Epithelial cell of esophagus (primary cell): Measurements from ENCODE around the gene TAPBPL.
A peak's percentile ranks its signal among the peaks of the same experiment; 100 is the strongest.
"Not testable (repeated sequence)": the region's sequence is repeated elsewhere in the genome, so short reads cannot be mapped to it uniquely, and the experiment has no call there.

Experiments used
- DNase-seq: peaks from one replicate; pipeline ENCODE4 v3.0.0; 2010; ENCODE audit warnings: low read depth
- H3K4me3 ChIP-seq: 2 replicates; pipeline ENCODE4 v1.5.1; 2011; ENCODE audit warnings: mild to moderate bottlenecking, low read length, control low read depth
- TF ChIP-seq, protein P1 (sequence below): IDR thresholded peaks from 2 replicates; pipeline ENCODE4 v1.5.1; 2011; ENCODE audit warnings: low read depth, mild to moderate bottlenecking, low read length, control low read depth, inconsistent platforms; ENCODE audit not compliant: insufficient read depth; ENCODE audit errors: missing control alignments

The TAPBPL gene

DNA sequence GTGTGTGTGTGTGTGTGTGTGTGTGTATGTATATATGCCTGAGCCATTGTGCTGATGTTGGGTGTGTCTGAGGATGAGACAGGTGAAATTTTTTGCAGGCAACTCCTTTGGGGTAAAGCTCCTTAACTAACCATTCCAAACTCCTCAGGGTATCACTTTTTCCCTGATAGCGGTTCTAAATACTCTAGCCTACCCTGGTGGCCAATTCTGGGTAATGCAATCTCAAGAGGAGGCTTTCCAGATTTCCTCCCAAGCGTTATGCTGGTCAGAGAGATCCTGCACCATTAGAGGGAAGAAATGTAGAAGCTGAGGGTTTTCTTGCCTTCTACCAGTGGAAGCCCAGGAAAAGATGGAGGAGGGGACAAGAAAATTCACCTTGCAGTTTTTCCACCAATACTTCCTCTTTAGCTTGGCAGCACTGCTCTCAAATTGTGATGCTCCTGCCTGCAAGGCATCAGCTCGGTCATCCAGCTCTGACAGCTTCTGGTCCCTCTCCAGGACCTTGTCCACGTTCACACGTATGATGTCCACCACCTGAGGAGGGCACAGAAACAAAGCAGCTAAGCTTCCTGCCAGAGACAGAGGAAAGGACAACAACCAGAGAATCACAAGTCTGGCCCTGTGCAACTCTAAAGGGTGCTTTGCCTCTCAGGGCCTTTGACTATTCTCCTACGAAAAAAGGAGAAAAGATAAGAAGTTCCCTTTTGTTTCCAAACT is 13.8 kb downstream of the TAPBPL start:
- DNase-seq = peak; percentile 75
- TF ChIP-seq, protein P1, sequence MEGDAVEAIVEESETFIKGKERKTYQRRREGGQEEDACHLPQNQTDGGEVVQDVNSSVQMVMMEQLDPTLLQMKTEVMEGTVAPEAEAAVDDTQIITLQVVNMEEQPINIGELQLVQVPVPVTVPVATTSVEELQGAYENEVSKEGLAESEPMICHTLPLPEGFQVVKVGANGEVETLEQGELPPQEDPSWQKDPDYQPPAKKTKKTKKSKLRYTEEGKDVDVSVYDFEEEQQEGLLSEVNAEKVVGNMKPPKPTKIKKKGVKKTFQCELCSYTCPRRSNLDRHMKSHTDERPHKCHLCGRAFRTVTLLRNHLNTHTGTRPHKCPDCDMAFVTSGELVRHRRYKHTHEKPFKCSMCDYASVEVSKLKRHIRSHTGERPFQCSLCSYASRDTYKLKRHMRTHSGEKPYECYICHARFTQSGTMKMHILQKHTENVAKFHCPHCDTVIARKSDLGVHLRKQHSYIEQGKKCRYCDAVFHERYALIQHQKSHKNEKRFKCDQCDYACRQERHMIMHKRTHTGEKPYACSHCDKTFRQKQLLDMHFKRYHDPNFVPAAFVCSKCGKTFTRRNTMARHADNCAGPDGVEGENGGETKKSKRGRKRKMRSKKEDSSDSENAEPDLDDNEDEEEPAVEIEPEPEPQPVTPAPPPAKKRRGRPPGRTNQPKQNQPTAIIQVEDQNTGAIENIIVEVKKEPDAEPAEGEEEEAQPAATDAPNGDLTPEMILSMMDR = peak; percentile 96
- no peak overlapping the region for H3K4me3 ChIP-seq

DNA sequence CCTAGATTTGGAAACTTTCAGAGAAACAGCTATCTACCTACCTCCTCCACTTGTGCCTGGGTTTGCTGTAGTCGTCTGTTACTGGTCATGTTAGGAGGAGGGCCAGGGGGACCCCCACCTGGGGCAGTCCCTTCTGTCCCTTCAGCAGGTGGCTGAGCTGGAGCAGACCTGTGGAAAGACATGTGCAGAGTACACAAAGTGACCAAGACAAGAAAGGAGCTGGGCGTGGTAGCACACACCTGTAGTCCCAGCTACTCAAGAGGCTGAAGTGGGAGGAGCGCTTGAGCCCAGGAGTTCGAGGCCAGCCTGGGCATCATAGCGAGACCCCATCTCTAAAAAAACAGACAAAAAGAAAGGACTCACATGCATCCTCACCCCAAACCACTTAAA is 14.3 kb downstream of the TAPBPL start:
- no peak overlapping the region for H3K4me3 ChIP-seq
- DNase-seq = no peak
- TF ChIP-seq, protein P1 = no peak

DNA sequence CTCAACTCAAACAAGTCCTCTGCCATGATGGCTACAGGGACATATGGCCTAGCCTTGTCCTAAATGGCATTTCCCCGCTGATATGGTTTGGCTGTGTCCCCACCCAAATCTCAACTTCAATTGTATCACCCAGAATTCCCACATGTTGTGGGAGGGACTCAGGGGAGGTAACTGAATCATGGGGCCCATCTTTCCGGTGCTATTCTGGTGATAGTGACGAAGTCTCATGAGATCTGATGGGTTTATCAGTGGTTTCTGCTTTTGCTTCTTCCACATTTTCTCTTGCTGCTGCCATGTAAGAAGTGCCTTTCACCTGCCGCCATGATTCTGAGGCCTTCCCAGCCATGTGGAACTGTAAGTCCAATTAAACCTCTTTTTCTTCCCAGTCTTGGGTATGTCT is 14.9 kb downstream of the TAPBPL start:
- not testable (repeated sequence) for DNase-seq

DNA sequence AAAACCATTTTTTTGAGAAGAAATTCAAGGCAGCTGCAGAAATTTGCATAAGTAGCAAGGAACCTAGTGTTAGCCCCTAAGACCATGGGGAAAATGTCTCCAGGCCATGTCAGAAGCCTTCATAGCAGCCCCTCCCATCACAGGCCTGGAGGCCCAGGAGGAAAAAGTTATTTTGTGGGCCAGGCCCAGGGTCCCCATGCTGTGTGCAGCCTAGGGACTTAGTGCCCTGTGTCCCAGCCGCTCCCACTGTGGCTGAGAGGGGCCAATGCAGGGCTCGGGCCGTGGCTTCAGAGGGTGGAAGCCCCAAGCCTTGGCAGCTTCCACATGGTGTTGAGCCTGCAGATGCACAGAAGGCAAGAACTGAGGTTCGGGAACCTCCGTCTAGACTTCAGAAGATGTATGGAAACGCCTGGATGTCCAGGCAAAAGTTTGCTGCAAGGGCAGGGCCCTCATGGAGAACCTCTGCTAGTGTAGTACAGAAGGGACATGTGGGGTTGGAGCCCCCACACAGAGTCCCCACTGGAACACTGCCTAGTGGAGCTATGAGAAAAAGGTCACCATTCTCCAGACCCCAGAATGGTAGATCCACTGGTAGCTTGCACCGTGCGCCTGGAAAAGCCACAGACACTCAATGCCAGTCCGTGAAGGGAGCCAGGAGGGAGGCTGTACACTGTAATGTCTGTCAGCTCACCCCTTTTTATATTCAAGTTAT is 15.9 kb downstream of the TAPBPL start:
- H3K4me3 ChIP-seq, DNase-seq: not testable (repeated sequence)

More for the DNA sequence above, 14.9 kb downstream of the TAPBPL start:
- H3K4me3 ChIP-seq = not testable (repeated sequence)

DNA sequence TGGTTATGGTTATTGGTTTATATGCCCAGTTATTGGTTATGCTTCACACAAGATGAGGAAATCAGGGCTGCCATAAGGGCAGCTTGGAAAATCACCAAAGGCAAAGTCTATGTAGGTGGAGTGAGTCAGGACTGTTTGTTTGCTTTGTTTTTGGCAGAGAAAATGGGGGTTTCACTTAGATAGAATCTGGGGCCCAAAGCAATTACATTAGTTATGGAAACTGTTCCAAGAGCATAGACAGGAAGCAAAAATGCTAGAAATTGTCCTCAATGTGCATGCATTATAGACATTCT is 16.4 kb downstream of the TAPBPL start:
- TF ChIP-seq, protein P1 = no peak
- peak; percentile 29 for DNase-seq
- H3K4me3 ChIP-seq = no peak overlapping the region

DNA sequence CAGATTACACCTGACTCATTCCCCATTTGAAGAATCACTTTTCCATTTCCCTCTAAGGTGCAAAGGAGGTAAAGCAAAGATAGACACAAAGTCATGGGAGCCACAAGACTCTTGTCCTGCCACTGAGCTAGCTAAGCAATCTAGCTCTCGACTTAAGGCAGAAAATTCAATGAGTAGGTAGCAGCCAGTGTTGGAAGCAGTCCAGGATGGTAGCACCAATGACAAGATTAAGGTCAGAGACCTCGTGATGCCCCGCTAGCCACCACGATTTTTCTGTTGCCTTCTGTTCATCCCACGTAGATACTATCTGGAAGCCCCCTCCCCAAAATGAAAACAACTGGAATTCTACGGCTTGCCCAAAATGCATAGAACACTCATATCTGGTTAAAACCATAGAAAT is 17.2 kb downstream of the TAPBPL start:
- no peak overlapping the region for H3K4me3 ChIP-seq
- no peak for DNase-seq
- TF ChIP-seq, protein P1 = no peak

DNA sequence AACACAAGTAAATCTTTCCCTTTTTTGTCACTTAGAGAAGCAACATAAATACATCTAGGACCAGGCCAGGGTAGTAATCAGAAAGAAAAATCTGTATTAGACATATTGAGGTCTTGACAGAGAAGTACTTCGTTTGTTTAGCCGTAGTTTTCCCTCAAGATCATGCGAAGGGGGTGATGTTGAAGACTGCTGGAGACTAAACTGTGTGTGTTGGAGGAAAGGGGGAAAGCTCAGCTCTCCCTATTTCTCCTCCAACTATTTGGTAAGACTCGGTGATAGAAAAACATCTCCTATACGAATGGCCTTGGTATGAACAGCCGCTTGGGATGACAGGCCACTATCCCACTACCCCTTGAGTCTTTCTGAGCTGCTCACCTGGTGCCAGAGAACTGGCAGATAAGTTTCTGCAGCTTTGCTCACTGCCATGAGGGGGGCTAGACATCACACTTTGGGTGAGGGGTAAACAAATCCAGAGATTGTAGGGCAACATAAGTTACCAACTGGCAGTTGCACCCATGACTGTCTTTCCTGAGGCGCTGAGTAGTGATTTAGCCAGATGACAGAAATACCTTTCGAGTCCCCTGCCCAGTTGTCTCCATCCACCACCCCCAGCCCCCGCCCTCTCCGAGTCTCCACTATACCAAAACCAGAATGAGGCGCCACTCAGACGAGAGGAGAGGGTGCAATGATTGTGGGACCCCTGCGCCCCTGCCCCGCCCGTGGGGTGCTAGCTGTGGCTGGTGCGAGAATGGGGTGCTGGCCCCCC is 17.9 kb downstream of the TAPBPL start:
- TF ChIP-seq, protein P1 = no peak
- DNase-seq = no peak
- peak overlapping the region; percentile 62 for H3K4me3 ChIP-seq
